GM18519 (cell line): ENCODE results near the gene DIP2C.
"Not testable (repeated sequence)": the region's sequence is repeated elsewhere in the genome, so short reads cannot be mapped to it uniquely, and the experiment has no call there.

Experiments
- ATAC-seq: cut with Tn5 transposase; IDR thresholded peaks from one replicate; pipeline ENCODE4 v1.9.1; 2021; ENCODE audit warnings: mild to moderate bottlenecking, moderate library complexity; ENCODE audit not compliant: unreplicated experiment, low FRiP score

The DIP2C gene

DNA sequence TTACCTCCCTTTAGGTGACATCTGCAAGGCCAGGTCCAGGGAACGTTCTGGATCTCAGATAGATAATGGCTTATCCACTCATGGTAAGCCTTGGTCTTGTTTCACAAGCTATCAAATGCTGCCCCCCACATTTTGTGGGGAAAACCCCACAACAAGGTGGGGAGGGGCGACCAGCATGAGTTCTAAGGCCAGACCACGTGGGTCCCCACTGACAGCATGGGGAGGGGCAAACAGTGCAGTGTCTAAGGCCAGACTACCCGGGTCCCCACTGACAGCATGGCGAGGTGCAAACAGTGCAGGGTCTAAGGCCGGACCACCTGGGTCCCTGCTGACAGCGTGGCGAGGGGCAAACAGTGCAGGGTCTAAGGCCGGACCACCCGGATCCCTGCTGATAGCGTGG is 102.8 kb downstream of the DIP2C start:
- ATAC-seq: no peak

DNA sequence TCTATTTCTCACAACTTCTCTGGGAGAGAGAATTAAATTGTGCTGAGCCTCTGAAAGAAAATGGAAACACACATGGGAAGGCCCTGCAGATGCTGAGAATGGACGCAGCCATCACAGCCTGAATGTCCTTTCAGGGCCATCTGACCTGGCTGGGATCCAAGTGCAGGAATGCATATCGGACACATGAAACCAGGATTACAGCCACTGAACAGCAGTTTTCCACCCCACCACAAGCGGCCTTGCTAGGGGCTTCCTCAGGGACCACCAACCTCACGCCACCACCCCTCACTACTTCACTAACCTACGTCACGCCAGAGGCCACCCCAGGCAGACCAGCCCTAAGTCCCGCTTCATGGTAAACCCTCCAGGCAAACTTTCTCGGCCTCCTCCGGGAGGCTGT is 103.3 kb downstream of the DIP2C start:
- no peak for ATAC-seq

DNA sequence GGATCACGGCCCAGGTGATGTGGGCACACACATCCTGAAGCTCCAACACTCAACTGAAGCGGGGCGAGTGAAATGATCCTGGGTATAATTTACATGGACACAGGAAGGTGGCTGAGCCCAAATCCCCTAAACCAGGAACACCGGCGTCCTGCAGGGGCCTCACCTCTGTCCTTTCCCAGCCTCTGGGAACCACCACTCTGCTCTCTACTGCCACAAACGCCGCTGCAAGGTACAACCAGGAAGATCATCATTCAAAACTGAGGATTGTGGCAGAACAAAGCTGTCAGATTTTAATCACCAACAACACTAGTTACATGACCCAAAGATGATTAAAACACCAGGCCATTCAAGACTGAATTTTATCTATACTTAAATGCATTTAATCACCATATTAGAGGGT is 104.0 kb downstream of the DIP2C start:
- no peak for ATAC-seq

DNA sequence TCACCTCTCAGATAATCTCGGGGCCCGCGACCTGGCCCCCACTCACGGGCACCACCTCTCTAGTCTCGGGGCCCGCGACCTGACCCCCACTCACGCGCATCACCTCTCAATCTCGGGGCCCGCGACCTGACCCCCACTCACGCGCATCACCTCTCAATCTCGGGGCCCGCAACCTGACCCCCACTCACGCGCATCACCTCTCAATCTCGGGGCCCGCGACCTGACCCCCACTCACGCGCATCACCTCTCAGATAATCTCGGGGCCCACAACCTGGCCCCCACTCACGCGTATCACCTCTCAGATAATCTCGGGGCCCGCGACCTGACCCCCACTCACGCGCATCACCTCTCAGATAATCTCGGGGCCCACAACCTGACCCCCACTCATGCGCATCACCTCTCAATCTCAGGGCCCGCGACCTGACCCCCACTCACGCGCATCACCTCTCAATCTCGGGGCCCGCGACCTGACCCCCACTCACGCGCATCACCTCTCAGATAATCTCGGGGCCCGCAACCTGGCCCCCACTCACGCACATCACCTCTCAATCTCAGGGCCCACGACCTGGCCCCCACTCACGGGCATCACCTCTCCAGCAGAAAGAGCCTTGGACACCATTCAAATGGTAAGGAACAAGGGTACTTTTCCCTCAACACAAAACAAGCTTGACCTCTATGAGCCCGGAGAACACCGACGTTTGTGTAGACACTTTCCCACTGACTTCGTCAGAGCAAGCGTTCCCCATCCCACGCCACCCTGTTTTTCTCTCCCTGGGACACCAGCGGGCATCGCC is 104.8 kb downstream of the DIP2C start:
- ATAC-seq: not testable (repeated sequence)

DNA sequence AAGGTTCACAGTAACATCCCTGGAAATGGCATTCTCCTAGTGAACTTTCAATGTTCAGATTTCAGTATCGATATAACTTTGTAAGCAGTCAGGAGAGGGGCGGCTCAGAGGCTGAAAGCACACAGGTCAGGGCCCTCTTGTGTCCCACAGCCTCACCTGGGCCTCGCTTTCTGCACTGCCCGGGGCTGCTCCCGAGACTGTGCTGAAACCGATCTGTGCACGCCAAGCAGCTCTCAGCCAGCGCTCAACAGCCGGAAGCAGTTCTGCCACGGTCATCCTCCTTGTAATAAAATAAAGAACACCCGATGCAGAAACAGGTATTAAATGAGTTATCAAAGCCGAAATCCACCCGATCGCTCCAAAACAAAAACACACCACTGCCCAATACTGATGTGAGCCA is 106.0 kb downstream of the DIP2C start:
- no peak for ATAC-seq

DNA sequence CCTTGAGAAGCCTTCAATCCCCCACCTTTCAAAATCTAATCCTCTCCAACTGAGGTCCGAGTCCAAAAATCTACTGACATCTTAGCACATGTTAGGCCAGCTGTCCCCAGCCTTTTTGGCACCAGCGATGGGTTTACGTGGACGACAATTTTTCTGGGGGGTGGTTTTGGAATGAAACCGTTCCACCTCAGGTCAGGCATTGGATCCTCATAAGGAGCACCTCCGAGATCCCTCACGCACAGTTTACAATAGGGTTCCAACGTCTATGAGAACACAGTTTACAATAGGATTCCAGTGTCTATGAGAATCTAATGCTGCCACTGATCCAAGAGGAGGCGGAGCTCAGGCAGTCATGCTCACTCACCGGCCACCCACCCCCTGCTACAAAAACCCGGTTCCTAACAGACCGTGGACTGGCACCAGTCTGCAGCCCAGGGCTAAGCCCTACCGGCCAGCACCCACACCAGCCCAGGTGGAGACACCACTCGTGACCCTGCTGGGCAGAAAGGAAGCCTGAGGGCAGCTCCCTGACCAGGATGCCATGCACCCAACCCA is 107.6 kb downstream of the DIP2C start:
- ATAC-seq: no peak

DNA sequence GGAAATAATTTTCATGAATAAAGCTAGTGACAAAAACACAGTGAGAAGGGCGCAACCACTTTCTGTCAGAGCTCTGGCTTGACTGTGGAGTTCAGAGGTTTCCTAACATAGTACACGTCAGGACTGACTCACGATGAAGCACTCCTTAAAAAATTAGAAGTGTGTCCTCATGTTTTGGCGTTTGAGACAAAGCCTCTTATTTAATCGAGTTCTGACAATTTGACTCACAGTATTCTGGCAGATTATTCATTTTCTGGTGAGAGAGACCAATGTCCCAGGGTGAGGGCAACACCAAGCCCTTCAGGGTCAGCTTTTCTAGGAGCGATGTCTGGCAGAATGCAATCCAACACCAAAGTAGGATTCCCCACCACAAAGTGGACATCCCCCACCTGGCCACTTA is 108.7 kb downstream of the DIP2C start:
- ATAC-seq: no peak

DNA sequence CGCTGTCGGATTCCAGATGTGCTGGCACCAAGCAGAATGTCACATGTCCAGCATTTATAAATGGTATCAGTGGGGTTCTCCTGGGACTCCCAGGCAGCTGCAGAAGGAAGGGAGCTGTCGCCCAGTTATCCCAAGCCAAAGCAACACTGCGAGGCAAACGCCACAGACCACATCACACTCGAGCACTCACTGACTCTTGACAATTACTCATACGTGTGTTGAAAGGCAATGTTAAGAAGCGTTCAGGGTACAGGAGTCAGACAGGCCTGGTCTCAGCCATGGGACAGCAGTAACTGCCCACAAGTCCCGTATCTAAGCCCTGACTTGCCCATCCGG is 113.4 kb downstream of the DIP2C start:
- no peak for ATAC-seq

DNA sequence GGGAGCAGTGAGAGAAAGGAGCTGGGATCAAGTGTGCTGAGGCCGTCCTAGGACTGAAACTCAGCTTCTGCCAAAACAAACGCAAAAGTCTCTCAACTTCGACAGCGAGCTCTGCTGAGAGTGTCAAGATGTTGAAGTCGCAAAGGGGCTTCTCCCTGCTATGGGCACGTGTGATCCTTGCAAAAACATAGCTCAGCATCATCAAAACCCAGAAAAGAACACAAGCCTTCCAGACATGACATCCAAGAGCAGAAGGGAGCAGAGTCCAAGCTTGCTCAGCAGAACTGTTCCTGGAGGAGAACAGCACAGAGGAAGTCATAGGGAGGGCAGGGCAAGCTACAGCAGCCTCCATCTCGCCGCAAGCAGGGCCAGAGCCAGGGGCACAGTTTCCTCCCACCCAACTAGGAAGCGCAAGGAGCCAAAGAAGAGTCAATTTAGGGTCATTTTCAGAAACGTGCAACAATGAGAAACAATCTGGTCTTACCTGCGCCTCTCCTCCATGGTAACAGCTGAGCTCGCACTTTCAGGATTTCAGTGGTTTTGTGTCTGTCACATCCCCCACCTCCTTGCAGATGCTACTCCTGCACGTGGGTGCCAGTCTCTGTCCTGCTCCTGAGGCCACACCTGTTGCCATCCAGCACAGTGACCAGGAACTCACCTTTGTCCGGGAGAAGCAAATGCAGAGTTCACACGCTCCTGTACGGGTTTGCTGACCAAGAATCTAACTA is 113.9 kb downstream of the DIP2C start:
- ATAC-seq: no peak

DNA sequence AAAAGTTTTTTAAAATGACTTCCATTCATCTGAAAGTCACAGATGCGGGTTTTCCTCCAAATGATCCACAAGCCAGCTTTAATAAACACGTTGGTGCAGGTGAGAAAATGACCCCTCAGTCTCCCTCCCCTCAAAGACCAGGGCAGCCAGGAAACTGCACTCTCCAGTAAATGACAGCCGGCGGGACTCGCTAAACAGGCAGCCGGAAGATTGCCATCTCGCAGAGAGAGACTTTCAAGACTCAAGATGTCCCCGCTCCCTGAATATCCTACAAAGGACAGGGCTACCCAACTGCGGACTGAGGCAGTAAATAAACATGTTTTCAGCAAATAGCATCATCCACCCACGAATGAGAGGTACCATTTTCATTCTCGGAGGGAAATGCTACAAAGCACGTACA is 116.8 kb downstream of the DIP2C start:
- ATAC-seq: no peak

DNA sequence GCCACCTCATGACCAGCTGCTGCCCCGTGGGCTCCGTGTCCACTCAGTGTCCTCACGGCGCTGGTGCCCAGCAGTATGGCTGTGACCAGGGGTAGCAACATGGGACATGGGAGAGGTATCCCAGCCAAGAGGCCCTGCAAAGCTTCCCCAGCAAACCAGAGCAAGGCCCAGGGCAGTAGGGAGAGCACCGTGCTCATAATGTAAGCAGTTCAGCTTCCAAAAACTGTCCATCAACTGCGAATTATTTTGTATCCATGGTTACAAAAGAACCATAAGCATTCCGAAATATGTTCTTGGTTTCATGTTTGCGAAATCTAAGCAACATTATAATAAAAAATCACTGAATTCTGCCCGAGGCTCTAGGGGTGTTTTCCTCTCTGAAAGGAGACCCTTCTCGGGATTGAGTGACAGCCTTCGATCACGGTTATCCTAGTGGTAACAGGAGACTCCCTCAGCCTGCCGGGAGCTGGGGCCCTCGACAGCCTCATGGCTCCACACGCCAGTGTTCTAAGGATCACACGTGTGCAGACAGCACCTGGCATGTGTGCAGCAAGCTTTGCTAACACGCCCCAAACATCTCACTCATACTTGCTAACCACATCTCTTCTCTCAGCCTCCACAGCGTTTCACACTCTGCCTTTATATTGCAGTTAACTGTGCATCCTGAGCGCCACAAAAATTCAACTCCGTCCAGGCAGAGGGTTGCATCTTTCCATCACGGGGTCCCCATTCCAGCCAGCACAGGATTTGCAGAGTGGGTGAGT is 117.6 kb downstream of the DIP2C start:
- ATAC-seq: no peak

DNA sequence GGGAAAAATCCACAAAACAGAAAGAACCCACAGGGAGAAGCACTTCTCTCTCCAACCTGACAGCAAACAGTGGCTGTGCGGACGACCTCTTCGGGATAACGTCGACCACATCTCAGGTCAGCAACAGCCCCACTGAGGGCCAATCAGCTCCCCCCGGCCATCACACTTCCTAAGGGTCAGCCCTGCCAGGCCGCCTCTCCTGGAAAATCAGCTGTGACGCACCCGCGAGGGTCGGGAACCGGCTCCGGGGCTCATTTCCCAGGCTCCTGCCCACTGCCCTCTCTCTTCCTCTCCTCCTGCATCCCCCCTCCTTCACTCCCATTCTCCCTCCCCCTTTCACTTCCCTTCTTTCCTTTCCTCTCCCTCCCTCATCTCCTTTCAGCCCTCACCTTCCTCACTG is 118.3 kb downstream of the DIP2C start:
- no peak for ATAC-seq

DNA sequence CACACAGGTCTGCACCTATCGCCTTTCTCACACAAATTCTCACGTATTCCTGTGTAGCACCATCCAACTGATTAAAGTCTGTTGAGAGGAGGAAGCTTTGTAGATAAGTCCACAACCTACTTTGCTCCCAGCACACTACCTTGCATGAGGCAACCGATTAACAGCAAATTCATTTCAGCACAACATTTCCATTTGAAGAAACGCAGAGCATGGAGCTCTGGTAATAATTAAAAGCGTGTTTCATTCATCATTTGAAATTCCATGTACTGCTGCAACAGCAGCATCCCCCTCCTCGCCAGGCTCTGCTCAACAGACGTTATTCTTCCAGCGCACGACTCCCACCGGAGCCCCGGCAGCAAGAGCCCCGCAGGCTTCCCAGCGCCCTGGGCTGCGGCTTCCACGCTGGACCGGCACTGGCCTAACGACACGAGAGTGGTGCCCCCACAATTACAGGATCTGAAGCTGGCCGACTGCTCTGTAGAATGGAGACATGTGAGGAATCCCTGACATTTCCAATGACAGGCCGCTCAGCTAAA is 118.8 kb downstream of the DIP2C start:
- ATAC-seq: no peak

DNA sequence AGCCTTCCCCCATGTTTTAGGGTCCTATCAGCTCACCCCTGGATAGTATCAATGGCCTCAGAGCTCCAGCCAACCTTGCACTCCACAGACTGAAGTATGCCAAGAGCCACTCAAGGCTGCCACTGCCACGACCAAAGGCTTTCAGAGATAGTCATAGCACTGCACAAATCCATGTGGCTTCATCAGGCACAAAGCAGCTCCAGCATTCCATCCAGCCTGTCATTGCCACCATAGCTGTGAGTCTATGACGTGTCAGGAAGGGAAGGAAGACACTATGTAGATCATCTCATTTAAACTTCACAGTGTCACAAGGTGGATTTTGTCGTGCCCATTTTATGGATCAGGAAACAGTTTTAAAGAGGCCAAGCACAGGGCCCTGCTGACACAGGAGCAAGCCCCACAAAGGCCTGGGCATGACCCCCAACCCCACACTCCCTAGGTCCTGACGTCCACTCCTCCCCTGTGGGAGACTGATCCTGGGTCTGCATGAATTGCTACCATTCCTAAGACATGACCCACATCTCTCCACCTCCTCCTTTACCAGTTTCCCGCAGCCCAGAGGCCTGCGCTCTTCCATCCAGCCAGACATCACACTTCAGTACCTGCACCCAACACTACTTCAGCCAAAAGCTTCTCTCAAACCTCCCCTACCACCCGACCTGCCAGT is 119.4 kb downstream of the DIP2C start:
- ATAC-seq: no peak

DNA sequence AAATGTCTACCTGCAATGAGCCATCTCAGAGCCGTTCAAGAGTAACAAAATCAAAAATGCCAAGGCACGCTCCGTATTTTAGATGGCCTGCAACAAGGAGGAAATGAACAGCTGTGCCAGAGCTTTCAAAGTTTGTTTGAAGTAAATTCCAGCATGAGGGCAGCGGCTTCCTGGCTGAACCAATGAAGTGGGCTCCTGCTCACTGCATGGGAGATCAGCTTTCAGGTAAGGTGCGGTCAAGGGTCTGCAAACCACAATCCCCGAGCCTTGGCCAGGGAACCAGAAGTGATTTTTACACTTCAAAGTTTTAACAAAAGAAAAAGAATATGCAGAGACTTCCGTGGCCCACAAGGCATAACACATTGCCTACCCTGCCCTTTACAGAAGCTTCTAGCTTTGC is 120.6 kb downstream of the DIP2C start:
- no peak for ATAC-seq

DNA sequence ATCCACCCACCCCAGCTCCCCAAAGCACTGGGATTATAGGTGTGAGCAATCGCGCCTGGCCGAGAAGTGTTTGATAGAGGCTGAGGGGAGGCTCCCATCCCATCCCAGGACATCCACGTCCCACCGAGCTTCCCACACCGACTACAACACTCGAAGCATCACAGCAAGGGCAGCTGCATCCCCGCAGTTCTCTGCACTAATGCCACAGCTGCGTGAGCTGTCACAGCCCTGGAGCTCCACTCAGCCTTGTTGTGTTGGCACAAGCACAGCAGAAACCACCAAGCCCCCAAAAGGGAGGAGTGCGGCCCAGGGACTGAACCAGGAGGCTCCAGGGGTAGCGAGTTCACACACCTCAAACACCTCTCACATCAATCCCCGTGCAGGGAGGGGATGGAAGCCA is 121.6 kb downstream of the DIP2C start:
- no peak for ATAC-seq

DNA sequence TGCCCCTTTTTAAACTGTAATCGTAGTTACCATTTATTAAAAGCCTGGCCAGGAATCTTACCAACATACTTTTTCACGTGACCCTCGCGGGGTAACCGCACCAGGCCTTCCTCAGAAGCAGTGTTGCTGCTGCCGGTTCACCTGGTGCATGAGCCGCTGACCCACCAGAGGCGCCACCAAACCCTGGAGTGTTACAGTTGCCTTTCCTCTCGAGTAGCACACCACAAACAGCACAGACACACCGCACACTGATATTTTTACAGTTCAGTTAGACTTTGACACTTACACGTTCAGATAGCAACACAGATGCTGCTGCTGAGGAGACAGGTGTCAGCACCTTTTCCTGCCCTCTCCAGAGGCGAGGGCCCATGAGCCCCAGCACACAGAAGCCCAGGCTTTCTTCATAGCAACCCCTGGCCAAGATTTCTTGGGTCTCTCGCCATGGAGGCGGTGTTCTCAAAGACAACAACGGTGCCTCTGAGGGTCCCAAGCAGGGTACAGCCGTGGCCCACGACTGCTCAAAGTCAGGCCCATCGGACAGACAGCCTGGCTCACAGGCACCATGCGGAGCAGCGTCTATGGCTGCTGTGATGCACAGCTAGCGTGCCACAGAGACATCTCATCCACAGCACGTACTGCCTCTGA is 123.1 kb downstream of the DIP2C start:
- no peak for ATAC-seq

DNA sequence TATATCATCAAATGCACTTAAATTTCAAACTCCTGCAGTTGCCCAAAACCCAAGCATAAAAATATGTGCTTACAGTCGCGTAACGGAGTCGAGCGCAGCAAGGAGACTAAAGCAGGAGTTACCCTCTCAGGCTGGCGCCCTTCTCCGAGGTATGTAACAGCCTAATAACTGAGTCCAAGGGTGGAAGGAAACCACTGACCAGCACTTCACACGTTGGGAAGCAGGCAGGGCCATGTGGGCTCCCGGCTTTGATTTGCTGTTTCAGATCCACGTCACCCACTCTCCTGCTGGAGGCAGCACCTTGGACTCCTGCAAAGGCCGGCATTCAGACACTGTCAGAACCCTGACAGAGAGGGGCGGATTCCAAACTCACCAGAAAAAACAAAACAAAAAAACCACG is 123.8 kb downstream of the DIP2C start:
- ATAC-seq: no peak

DNA sequence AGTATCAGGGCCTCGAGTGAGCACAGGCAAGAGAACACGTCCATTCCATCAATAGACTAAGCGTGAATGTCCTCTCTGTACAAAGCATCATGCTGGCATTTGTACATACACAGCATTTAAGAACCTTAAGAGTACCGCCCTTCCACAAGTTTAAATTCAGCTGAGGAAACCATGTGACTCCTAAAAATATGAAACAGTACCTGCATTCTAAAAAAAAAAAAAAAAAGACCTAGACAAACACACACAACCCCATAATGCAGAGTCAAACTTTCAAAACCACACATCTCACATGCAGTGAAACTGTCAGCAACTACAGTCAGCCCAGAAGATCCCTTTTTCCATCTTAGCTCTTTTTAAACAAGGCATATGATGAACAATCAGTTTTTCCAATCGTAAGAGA is 124.3 kb downstream of the DIP2C start:
- ATAC-seq: no peak

DNA sequence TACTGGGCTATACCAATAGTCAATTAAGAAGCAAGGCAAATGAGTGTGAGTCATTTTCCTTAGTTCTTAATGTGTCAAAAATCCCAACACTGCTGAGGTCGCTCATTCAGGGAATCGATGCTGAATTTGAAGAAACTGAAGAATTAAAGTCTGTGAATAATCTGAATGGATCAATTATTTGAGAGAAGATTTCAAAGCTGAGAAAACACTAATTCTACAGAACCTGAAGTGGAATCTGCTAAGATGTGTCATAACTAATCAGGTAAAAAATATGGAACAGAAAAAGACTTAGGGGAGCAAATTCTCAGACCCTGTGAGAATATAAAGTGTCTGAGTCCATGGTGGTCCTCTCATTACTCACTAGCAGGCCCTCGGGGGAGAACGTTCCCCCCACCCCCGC is 125.6 kb downstream of the DIP2C start:
- ATAC-seq: no peak
